WERI-Rb-1 (cell line): ENCODE results near the gene CCDC78.
"Not testable (repeated sequence)": the region's sequence is repeated elsewhere in the genome, so short reads cannot be mapped to it uniquely, and the experiment has no call there.

Experiments
- DNase-seq: peaks from one replicate; pipeline ENCODE4 v3.0.0-alpha.2; 2020
- H3K27ac ChIP-seq: fragments of 250-450 bp; sonication (Bioruptor Pico); 2 replicates; pipeline ENCODE4 v1.5.1; 2020; ENCODE audit warnings: mild to moderate bottlenecking, moderate library complexity
- H3K27me3 ChIP-seq: fragments of 250-450 bp; sonication (Bioruptor Pico); 2 replicates; pipeline ENCODE4 v1.5.1; 2021; ENCODE audit warnings: mild to moderate bottlenecking, low read depth, moderate library complexity; ENCODE audit not compliant: insufficient read depth, severe bottlenecking
- H3K36me3 ChIP-seq: fragments of 250-450 bp; sonication (Bioruptor Pico); 2 replicates; pipeline ENCODE4 v1.5.1; 2020; ENCODE audit warnings: mild to moderate bottlenecking, moderate library complexity
- H3K4me3 ChIP-seq: 2 replicates; pipeline ENCODE4 v1.5.1; 2011; ENCODE audit warnings: low read depth, mild to moderate bottlenecking, control low read depth, low read length
- H3K9me3 ChIP-seq: fragments of 250-450 bp; sonication (Bioruptor Pico); 2 replicates; pipeline ENCODE4 v1.5.1; 2021; ENCODE audit warnings: mild to moderate bottlenecking, moderate library complexity; ENCODE audit not compliant: severe bottlenecking
- CTCF ChIP-seq: IDR thresholded peaks from 2 replicates; pipeline ENCODE4 v1.5.1; 2011; ENCODE audit warnings: low read depth, mild to moderate bottlenecking, control low read depth, inconsistent platforms, low read length

Gene CCDC78

GRCh38 chr16:749010-749409, 22.8 kb upstream of the CCDC78 start:
- Histone ChIP-seq H3K27me3 (no peaks in the 10 kb centered on the region), H3K9me3 (no peaks in the 10 kb centered on the region), H3K4me3 (no peak overlapping the region), H3K27ac (no peak overlapping the region), H3K36me3 (no peaks in the 10 kb centered on the region)
- no peak for DNase-seq
- TF ChIP-seq CTCF = no peak

GRCh38 chr16:747978-748746, 21.9 kb upstream of the CCDC78 start:
- no peak for TF ChIP-seq CTCF
- Histone ChIP-seq H3K27ac (no peak overlapping the region), H3K36me3 (no peaks in the 10 kb centered on the region), H3K27me3 (no peaks in the 10 kb centered on the region), H3K9me3 (no peaks in the 10 kb centered on the region), H3K4me3 (no peak overlapping the region)
- DNase-seq = no peak

- no peak for TF ChIP-seq CTCF
- Histone ChIP-seq H3K9me3 (no peaks in the 10 kb centered on the region), H3K4me3 (no peak overlapping the region), H3K27ac (peak overlapping the region; percentile 47), H3K36me3 (no peaks in the 10 kb centered on the region), H3K27me3 (no peaks in the 10 kb centered on the region)
- no peak for DNase-seq
Observed at GRCh38 chr16:746637-747036, 20.4 kb upstream of the CCDC78 start.

GRCh38 chr16:745739-746138, 19.5 kb upstream of the CCDC78 start:
- peak overlapping the region; percentile 53; the same call in 1 of the 2 replicates for H3K27ac ChIP-seq
- peak overlapping the region; percentile 9; the same call in 1 of the 2 replicates for H3K4me3 ChIP-seq
- H3K36me3 ChIP-seq = no peaks in the 10 kb centered on the region
- DNase-seq = peak; percentile 86
- H3K9me3 ChIP-seq = no peaks in the 10 kb centered on the region
- TF ChIP-seq CTCF = peak; percentile 77
- no peaks in the 10 kb centered on the region for H3K27me3 ChIP-seq

- H3K27me3 ChIP-seq = no peaks in the 10 kb centered on the region
- no peaks in the 10 kb centered on the region for H3K9me3 ChIP-seq
- H3K36me3 ChIP-seq = peaks cover 4% of the 10 kb centered on the region
- peak; percentile 40; the same call in 1 of the 2 replicates for TF ChIP-seq CTCF
- no peak for DNase-seq
- H3K27ac ChIP-seq = no peak overlapping the region
- no peak overlapping the region for H3K4me3 ChIP-seq
Observed at GRCh38 chr16:743794-744500, 17.7 kb upstream of the CCDC78 start.

- not testable (repeated sequence) for H3K9me3 ChIP-seq, H3K27ac ChIP-seq, DNase-seq
Observed at GRCh38 chr16:742894-743293, 16.7 kb upstream of the CCDC78 start.

More at GRCh38 chr16:742894-743293, 16.7 kb upstream of the CCDC78 start:
- H3K4me3 ChIP-seq, H3K36me3 ChIP-seq, H3K27me3 ChIP-seq: not testable (repeated sequence)
